Calu3 (cell line): ENCODE measurements around the gene CD52. TPM values are rescaled to one million over a fixed set of nuclear protein-coding genes. Genes with fewer than 3 reads are reported as not detected.
"Not testable (repeated sequence)": the region's sequence is repeated elsewhere in the genome, so short reads cannot be mapped to it uniquely, and the experiment has no call there.

Experiments
- BruUV-seq: library from RNA; stranded (reverse); fragments of 400-500 nt; replicated peaks from 2 replicates; lab custom pipeline; 2021; lab: Mats Ljungman, UMichigan
- CTCF ChIA-PET: fragments of 300-600 bp; sonication (Branson Sonifier 250); formaldehyde crosslinking; loops from one replicate; lab custom pipeline; 2022; ENCODE audit warnings: antibody characterized with exemption; lab: Charles Lee
- DNase-seq: peaks from one replicate; pipeline ENCODE4 v3.0.0; 2022
- H3K27ac Mint-ChIP-seq: one replicate; pipeline ENCODE4 v1.8.0; 2022; ENCODE audit warnings: mixed read lengths; ENCODE audit not compliant: unreplicated experiment
- H3K27me3 Mint-ChIP-seq: one replicate; pipeline ENCODE4 v1.8.0; 2022; ENCODE audit warnings: mixed read lengths; ENCODE audit not compliant: unreplicated experiment
- H3K36me3 Mint-ChIP-seq: one replicate; pipeline ENCODE4 v1.8.0; 2022; ENCODE audit warnings: mild to moderate bottlenecking, moderate library complexity, mixed read lengths; ENCODE audit not compliant: insufficient read depth, unreplicated experiment
- H3K4me1 Mint-ChIP-seq: one replicate; pipeline ENCODE4 v1.8.0; 2022; ENCODE audit warnings: mild to moderate bottlenecking, low read depth, mixed read lengths; ENCODE audit not compliant: unreplicated experiment
- H3K4me3 Mint-ChIP-seq: one replicate; pipeline ENCODE4 v1.8.0; 2022; ENCODE audit warnings: mild to moderate bottlenecking, low read depth, moderate library complexity, mixed read lengths; ENCODE audit not compliant: unreplicated experiment
- H3K9me3 Mint-ChIP-seq: one replicate; pipeline ENCODE4 v1.8.0; 2022; ENCODE audit warnings: low read depth, mixed read lengths; ENCODE audit not compliant: unreplicated experiment
- CTCF ChIP-seq: fragments of 200-600 bp; IDR thresholded peaks from one replicate; pipeline ENCODE4 v1.8.0; 2022; ENCODE audit warnings: antibody characterized with exemption; ENCODE audit not compliant: unreplicated experiment
- intact Hi-C: fragments of 100-400 bp; cut with micrococcal nuclease; formaldehyde crosslinking; loops from one replicate; pipeline ENCODE4 v1.10.0; 2022; ENCODE audit not compliant: unreplicated experiment
- total RNA-seq: library from RNA; stranded (reverse); gene quantifications from 2 replicates; pipeline ENCODE4 v1.2.3, GENCODE V29; 2022

The CD52 gene
- total RNA-seq, 1 experiment from 2014 or later = not detected

GRCh38 chr1:26302733-26303405 is 14.9 kb upstream of the CD52 start:
- Mint-ChIP-seq H3K4me3 (no peak overlapping the region), H3K27ac (no peak overlapping the region), H3K27me3 (no peaks in the 10 kb centered on the region), H3K9me3 (no peaks in the 10 kb centered on the region), H3K4me1 (peaks cover 24% of the 10 kb centered on the region), H3K36me3 (peaks cover 9% of the 10 kb centered on the region)
- CTCF ChIA-PET = no interaction called here
- TF ChIP-seq CTCF = no peak
- DNase-seq = no peak
- BruUV-seq = no TSS peak
- intact Hi-C loops = no loop called here

GRCh38 chr1:26305667-26306289 is 12.0 kb upstream of the CD52 start:
- Mint-ChIP-seq H3K9me3 (no peaks in the 10 kb centered on the region), H3K27me3 (no peaks in the 10 kb centered on the region), H3K36me3 (peaks cover 9% of the 10 kb centered on the region), H3K4me1 (peaks cover 15% of the 10 kb centered on the region), H3K4me3 (peak overlapping the region; percentile 92), H3K27ac (peak overlapping the region; percentile 89)
- CTCF ChIA-PET = interaction anchor here (0.8 kb wide), 1 partner anchor 16 kb away, joined by 3 read pairs; no protein-coding TSS in a partner anchor
- intact Hi-C loops = no loop called here
- BruUV-seq = TSS peak; percentile 89
- no peak for DNase-seq
- no peak for TF ChIP-seq CTCF

- H3K27ac Mint-ChIP-seq = peak within 1 kb of the TSS; percentile 89
- peaks cover 15% of the 10 kb centered on the region for H3K4me1 Mint-ChIP-seq
- peak; percentile 89 for DNase-seq
- CTCF ChIA-PET = interaction anchor here (0.8 to 0.9 kb wide), 2 partner anchors 15 to 31 kb away, joined by 3 read pairs; no protein-coding TSS in a partner anchor
- H3K9me3 Mint-ChIP-seq = no peaks in the 10 kb centered on the region
- intact Hi-C loops = no loop called here
- BruUV-seq = no TSS peak
- TF ChIP-seq CTCF = no peak
- peaks cover 9% of the 10 kb centered on the region for H3K36me3 Mint-ChIP-seq
- no peaks in the 10 kb centered on the region for H3K27me3 Mint-ChIP-seq
- H3K4me3 Mint-ChIP-seq = peak within 1 kb of the TSS; percentile 92
These were observed 11.2 kb upstream of the CD52 start, which contains the start of gene UBXN11 for GRCh38 chr1:26306290-26307229. TSS of gene UBXN11 (minus strand) at chr1:26306636. CDS start at chr1:26302883, 3,753 bp downstream.

GRCh38 chr1:26307363-26307781 is 10.4 kb upstream of the CD52 start:
- peak overlapping the region; percentile 92 for H3K4me3 Mint-ChIP-seq
- no TSS peak for BruUV-seq
- H3K27ac Mint-ChIP-seq = no peak overlapping the region
- DNase-seq = no peak
- H3K9me3 Mint-ChIP-seq = no peaks in the 10 kb centered on the region
- no peak for TF ChIP-seq CTCF
- peaks cover 15% of the 10 kb centered on the region for H3K4me1 Mint-ChIP-seq
- CTCF ChIA-PET = interaction anchor here (0.9 kb wide), 1 partner anchor 32 kb away, joined by 3 read pairs; no protein-coding TSS in a partner anchor
- H3K27me3 Mint-ChIP-seq = no peaks in the 10 kb centered on the region
- intact Hi-C loops = no loop called here
- peaks cover 9% of the 10 kb centered on the region for H3K36me3 Mint-ChIP-seq

- H3K27ac Mint-ChIP-seq, intact Hi-C loops: not testable (repeated sequence)
These were observed 9.5 kb upstream of the CD52 start for GRCh38 chr1:26307966-26308899.

More at GRCh38 chr1:26307966-26308899, 9.5 kb upstream of the CD52 start:
- BruUV-seq, H3K36me3 Mint-ChIP-seq, H3K4me3 Mint-ChIP-seq, DNase-seq, H3K27me3 Mint-ChIP-seq, H3K9me3 Mint-ChIP-seq: not testable (repeated sequence)
- peaks cover 15% of the 10 kb centered on the region for H3K4me1 Mint-ChIP-seq
- CTCF ChIA-PET = interaction anchor here (0.6 kb wide), 2 partner anchors 16 to 131 kb away, joined by 3 read pairs; partner anchors contain the start of gene CNKSR1
